Measurements from ENCODE around the gene TUBA3C.

TUBA3C gene

DNA sequence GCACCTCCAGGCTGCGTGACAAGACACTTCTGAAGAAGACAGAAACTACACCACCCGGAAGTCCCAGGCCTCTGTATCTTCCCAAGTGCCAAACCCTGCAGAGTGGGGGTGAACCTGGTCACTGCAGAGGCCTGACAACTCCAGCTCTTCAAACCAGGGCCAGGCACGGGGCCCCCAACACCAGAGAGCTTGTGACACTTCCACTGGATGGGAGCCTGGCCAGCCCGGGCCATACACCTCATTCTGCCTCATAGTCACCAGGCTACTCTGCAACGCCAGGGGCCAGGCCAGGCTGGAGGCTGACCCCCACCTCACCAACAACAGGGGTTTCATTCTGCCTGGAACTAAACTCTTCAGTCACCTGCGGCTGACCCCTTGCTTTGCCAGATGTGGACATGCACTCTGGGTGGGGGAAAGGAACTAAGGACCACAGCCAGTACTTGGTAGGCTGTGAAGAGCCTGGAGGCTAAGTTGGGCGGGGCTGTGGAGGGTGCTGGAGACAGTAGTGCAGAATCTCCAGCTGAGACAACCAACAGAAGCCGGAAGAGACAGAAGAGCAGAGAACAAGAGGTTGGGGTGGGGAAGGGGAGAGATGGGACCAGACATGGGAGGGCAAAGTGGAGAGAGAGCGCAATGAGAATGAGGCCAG lies 23.0 kb downstream of the TUBA3C start:
- Histone ChIP-seq H3K36me3 (ENCODE audit: insufficient read depth, low read length) (no peaks in the 10 kb centered on the region), H3K4me1 (ENCODE audit: insufficient read depth, low read length, poor library complexity, severe bottlenecking) (no peaks in the 10 kb centered on the region), H2AFZ (ENCODE audit: low read length) (no peak overlapping the region), H3K79me2 (ENCODE audit: insufficient read depth, low read length) (no peaks in the 10 kb centered on the region), H3F3A (ENCODE audit: low read depth) (no peaks in the 10 kb centered on the region), H3K9me2 (replicated peaks; ENCODE audit: low read depth, low read length) (no peaks in the 10 kb centered on the region), H3K9ac (ENCODE audit: low read depth, low read length, poor library complexity, severe bottlenecking) (no peak overlapping the region), H3K4me3 (ENCODE audit: low read length, poor library complexity, severe bottlenecking) (no peak overlapping the region), H3K9me3 (ENCODE audit: insufficient read depth, low read depth, low read length) (peaks cover 22% of the 10 kb centered on the region; the same call in 1 of the 2 replicates), H3K27me3 (ENCODE audit: insufficient read depth, low read length, poor library complexity, severe bottlenecking) (no peaks in the 10 kb centered on the region), H4K20me1 (ENCODE audit: insufficient read depth, low read length, poor library complexity, severe bottlenecking) (no peaks in the 10 kb centered on the region), H3K4me2 (ENCODE audit: low read depth, low read length, poor library complexity, severe bottlenecking) (no peak overlapping the region)
- TF ChIP-seq CTCF (conservative IDR thresholded peaks at IDR 0.05; ENCODE audit: low read length): no peak
- TF ChIP-seq EZH2phosphoT487 (IDR thresholded peaks at IDR 0.05; ENCODE audit: borderline replicate concordance): no peak

- no peaks in the 10 kb centered on the region for H3K9me2 ChIP-seq (replicated peaks; ENCODE audit: low read depth, low read length)
- no peak for TF ChIP-seq CTCF (conservative IDR thresholded peaks at IDR 0.05; ENCODE audit: low read length)
- TF ChIP-seq EZH2phosphoT487 (IDR thresholded peaks at IDR 0.05; ENCODE audit: borderline replicate concordance): no peak
These were observed 23.6 kb downstream of the TUBA3C start for GRCh38 chr13:19158006-19158405.

GRCh38 chr13:19157461-19157860 lies 24.2 kb downstream of the TUBA3C start:
- Histone ChIP-seq H3K27me3 (ENCODE audit: insufficient read depth, low read length, poor library complexity, severe bottlenecking) (no peaks in the 10 kb centered on the region), H3K36me3 (ENCODE audit: insufficient read depth, low read length) (no peaks in the 10 kb centered on the region)
- TF ChIP-seq CTCF (conservative IDR thresholded peaks at IDR 0.05; ENCODE audit: low read length): no peak
- no peak for TF ChIP-seq EZH2phosphoT487 (IDR thresholded peaks at IDR 0.05; ENCODE audit: borderline replicate concordance)

More at GRCh38 chr13:19158006-19158405, 23.6 kb downstream of the TUBA3C start:
- H3K9me3 ChIP-seq (ENCODE audit: insufficient read depth, low read depth, low read length): peaks cover 22% of the 10 kb centered on the region; the same call in 1 of the 2 replicates
- H3K4me3 ChIP-seq (ENCODE audit: low read length, poor library complexity, severe bottlenecking): no peak overlapping the region
- H4K20me1 ChIP-seq (ENCODE audit: insufficient read depth, low read length, poor library complexity, severe bottlenecking): no peaks in the 10 kb centered on the region
- no peaks in the 10 kb centered on the region for H3K79me2 ChIP-seq (ENCODE audit: insufficient read depth, low read length)
- no peaks in the 10 kb centered on the region for H3K36me3 ChIP-seq (ENCODE audit: insufficient read depth, low read length)
- H3K4me2 ChIP-seq (ENCODE audit: low read depth, low read length, poor library complexity, severe bottlenecking): no peak overlapping the region
- H3K9ac ChIP-seq (ENCODE audit: low read depth, low read length, poor library complexity, severe bottlenecking): no peak overlapping the region
- no peaks in the 10 kb centered on the region for H3K4me1 ChIP-seq (ENCODE audit: insufficient read depth, low read length, poor library complexity, severe bottlenecking)
- H2AFZ ChIP-seq (ENCODE audit: low read length): no peak overlapping the region
- no peaks in the 10 kb centered on the region for H3F3A ChIP-seq (ENCODE audit: low read depth)
- no peaks in the 10 kb centered on the region for H3K27me3 ChIP-seq (ENCODE audit: insufficient read depth, low read length, poor library complexity, severe bottlenecking)

More at GRCh38 chr13:19157461-19157860, 24.2 kb downstream of the TUBA3C start:
- Histone ChIP-seq H3K9me3 (ENCODE audit: insufficient read depth, low read depth, low read length) (peaks cover 21% of the 10 kb centered on the region; the same call in 1 of the 2 replicates), H3K79me2 (ENCODE audit: insufficient read depth, low read length) (no peaks in the 10 kb centered on the region), H2AFZ (ENCODE audit: low read length) (no peak overlapping the region), H3K4me2 (ENCODE audit: low read depth, low read length, poor library complexity, severe bottlenecking) (no peak overlapping the region), H3K4me1 (ENCODE audit: insufficient read depth, low read length, poor library complexity, severe bottlenecking) (no peaks in the 10 kb centered on the region), H3F3A (ENCODE audit: low read depth) (no peaks in the 10 kb centered on the region), H3K9ac (ENCODE audit: low read depth, low read length, poor library complexity, severe bottlenecking) (no peak overlapping the region), H3K4me3 (ENCODE audit: low read length, poor library complexity, severe bottlenecking) (no peak overlapping the region), H4K20me1 (ENCODE audit: insufficient read depth, low read length, poor library complexity, severe bottlenecking) (no peaks in the 10 kb centered on the region), H3K9me2 (replicated peaks; ENCODE audit: low read depth, low read length) (no peaks in the 10 kb centered on the region)

Data from Loucy (cell line).